ENCODE measurements around the gene PDIA4.

The PDIA4 gene, protein sequence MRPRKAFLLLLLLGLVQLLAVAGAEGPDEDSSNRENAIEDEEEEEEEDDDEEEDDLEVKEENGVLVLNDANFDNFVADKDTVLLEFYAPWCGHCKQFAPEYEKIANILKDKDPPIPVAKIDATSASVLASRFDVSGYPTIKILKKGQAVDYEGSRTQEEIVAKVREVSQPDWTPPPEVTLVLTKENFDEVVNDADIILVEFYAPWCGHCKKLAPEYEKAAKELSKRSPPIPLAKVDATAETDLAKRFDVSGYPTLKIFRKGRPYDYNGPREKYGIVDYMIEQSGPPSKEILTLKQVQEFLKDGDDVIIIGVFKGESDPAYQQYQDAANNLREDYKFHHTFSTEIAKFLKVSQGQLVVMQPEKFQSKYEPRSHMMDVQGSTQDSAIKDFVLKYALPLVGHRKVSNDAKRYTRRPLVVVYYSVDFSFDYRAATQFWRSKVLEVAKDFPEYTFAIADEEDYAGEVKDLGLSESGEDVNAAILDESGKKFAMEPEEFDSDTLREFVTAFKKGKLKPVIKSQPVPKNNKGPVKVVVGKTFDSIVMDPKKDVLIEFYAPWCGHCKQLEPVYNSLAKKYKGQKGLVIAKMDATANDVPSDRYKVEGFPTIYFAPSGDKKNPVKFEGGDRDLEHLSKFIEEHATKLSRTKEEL

DNA sequence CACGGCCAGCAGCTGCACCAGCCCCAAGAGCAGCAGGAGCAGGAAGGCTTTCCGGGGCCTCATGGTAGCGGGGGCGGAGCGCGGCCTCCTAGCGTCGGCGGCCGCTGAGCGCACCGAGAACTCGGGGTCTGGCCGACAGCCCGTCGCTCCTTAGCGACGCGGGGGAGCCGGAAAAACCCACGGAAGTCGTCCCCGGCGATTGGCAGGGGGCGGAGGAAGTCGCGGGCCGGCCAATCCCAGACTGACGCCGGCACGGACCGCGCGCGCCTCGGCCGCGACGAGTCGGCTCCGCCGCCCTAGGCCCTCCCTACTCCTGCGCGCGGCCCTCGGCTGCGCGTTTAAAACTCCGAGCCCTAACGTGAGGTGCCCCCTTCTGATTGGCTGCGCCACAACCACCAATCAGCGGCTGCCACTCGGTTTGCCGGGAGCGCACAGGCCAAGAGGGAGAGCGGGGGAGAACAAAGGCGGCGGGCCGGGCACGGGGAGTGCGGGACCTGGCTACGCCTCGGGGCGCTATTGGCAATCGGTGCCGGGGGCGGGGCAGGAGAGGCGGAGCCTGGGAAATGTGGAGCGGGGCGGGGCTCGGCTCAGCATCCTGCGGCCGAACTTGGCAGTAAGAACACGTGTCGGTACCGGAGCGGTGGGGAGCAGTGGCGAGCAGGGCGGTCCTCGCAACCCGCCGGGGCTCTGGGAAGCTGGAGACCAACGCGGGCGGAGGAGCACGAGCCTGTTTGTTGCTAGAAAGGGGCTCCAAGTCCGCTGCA is at the start of gene PDIA4:
PDIA4 (minus strand) TSS at position 160 of the 764 bp plus-strand sequence; CDS start at position 63, 97 bp downstream.
- TF ChIP-seq, protein P1, sequence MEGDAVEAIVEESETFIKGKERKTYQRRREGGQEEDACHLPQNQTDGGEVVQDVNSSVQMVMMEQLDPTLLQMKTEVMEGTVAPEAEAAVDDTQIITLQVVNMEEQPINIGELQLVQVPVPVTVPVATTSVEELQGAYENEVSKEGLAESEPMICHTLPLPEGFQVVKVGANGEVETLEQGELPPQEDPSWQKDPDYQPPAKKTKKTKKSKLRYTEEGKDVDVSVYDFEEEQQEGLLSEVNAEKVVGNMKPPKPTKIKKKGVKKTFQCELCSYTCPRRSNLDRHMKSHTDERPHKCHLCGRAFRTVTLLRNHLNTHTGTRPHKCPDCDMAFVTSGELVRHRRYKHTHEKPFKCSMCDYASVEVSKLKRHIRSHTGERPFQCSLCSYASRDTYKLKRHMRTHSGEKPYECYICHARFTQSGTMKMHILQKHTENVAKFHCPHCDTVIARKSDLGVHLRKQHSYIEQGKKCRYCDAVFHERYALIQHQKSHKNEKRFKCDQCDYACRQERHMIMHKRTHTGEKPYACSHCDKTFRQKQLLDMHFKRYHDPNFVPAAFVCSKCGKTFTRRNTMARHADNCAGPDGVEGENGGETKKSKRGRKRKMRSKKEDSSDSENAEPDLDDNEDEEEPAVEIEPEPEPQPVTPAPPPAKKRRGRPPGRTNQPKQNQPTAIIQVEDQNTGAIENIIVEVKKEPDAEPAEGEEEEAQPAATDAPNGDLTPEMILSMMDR (IDR thresholded peaks at IDR 0.05): no peak; the same call in 1 of the 2 replicates

DNA sequence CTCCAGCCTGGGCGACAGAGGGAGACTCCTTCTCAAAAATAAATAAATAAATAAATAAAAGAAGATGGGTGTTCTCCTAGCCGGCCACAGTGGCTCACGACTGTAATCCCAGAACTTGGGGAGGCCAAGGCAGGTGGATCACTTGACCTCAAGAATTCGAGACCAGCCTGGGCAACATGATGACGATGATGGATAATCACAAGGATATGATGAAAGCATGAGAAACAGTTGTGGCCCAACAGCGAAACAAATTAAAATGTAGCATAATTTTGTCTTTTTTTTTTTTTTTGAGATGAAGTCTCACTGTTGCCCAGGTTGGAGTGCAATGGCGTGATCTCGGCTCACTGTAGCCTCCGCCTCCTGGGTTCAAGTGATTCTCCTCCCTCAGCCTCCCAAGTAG is 49.3 kb upstream of the PDIA4 start:
- TF ChIP-seq, protein P1 (IDR thresholded peaks at IDR 0.05): no peak

DNA sequence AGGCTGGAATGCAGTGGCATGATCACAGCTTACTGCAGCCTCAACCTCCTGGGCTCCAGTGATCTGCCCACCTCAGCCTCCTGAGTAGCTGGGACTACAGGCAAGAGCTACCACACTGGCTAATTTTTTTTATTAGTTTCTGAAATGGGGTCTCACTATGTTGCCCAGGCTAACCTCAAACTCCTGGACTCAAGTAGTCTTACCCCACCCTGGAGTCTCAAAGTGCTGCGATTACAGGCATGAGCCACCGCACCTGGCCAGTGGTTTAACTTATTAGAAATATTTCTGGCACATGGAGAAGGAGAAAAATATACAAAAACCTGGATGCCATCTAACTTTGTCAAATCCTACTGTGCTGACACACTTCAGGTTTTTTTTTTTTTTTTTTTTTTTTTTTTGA is 47.0 kb upstream of the PDIA4 start:
- TF ChIP-seq, protein P1 (IDR thresholded peaks at IDR 0.05): no peak

DNA sequence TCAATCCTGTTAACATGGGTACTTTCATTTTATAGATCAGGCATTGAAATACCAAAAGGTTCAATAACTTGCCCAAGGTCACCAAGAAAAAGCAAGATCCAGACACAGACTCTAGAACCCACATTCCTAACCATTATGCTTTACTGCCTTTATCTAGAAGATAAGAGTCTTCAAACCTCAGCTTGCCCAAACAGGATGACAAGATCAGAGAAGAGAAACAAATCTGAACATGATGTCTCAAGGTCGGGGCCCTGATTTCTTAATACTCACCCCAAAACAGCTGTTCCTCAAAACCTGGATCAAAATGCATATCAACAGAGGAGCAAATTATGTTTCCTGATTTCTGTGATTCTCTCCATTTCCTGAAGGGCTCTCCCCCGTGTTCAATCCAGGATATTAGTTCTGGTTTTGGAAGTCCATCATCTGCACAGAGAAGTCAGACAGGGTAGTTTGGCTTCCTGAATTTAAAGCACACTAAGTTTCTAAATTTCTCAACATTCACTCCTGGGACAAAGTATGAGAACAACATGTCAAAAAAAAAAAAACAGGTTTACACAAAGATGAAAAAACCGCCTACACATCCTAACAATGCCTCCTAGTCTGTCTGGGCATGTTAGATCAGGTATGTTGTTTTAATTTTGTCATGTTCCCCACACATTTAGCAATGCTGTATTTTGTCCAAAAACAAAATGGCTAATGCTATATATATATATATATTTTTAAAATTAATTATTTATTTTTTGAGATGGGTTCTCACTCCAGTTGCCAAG is 46.0 kb upstream of the PDIA4 start:
- TF ChIP-seq, protein P1 (IDR thresholded peaks at IDR 0.05): no peak

DNA sequence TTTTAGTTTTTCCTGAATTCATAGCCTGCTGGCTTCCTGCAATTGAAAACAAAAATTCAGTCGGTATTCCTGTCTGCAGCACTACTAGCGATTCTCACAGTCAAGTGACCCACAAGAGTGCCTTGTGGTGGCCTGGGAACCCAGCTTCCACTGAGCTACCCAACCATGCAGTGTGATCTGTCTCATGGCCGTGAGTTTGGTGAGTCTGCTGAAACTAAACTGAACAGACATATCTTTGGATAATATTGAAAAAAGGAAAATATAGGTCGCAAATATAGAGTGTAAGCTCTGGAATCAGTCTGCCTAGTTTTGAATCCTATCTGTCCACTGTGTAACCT is 44.1 kb upstream of the PDIA4 start:
- TF ChIP-seq, protein P1 (IDR thresholded peaks at IDR 0.05): no peak

DNA sequence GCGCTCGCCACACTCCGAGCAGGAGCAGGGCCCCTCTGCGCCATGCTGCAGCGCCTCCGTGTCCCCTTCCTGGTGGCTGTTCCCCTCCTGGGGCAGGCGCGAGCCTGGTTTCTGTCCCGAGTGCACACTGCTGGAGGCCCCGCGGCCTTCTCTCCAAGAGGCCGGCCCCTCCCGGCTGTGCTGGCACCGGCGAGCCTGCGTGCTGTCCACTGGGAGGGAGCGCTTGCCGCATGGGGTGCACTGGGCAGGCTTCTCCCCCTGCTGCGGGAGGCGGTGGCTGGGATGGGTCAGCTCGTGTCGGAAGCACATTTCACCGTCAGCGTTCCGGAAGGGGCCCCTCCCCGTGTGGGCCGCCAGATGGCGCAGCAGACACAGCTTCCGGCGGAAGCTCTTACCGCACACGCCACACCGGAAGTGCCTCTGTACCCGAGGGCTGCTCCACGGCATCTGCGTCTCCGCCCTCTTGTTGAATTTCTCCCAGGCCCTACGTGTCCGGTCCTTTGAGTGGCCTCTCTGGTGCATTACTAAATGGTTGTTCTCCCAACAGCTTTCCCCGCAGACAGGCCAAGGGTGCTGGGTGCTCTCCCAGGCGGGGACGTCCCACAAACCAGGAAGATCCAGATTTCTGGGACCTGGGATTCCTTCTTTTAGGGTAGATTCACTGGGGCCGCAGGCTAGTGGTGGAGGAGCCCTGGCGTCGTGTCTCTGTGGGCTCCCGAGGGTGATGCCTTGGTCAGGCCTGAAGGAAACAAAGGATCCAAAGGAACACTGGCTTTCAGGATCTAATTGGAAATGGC is 43.5 kb upstream of the PDIA4 start:
- TF ChIP-seq, protein P1 (IDR thresholded peaks at IDR 0.05): 0 out of 2 replicates have a peak, but pooled peaks have one; percentile 7
